Lower lobe of right lung (tissue), 2 donors: ENCODE measurements around the gene LAIR2. TPM values are rescaled to one million over a fixed set of nuclear protein-coding genes. Genes with fewer than 3 reads are reported as not detected.

ENCODE experiments used
- ATAC-seq, 2 donors: fragments of 200-7000 bp; cut with Tn5 transposase; one replicate each; pipeline ENCODE4 v1.9.1; 2020 to 2022; ENCODE audit warnings: mild to moderate bottlenecking in 2 of 2, moderate library complexity in 2 of 2
- DNase-seq: peaks from one replicate; pipeline ENCODE4 v3.0.0-alpha.2; 2020
- H3K27ac ChIP-seq: fragments of 200-600 bp; one replicate; pipeline ENCODE4 v1.8.0; 2022
- H3K27me3 ChIP-seq: fragments of 200-600 bp; one replicate; pipeline ENCODE4 v1.8.0; 2022; ENCODE audit warnings: low read depth
- H3K36me3 ChIP-seq: fragments of 200-600 bp; one replicate; pipeline ENCODE4 v1.8.0; 2022; ENCODE audit warnings: mild to moderate bottlenecking
- H3K4me1 ChIP-seq: fragments of 200-600 bp; one replicate; pipeline ENCODE4 v1.8.0; 2022
- H3K4me3 ChIP-seq: fragments of 200-600 bp; one replicate; pipeline ENCODE4 v1.8.0; 2022; ENCODE audit warnings: mild to moderate bottlenecking
- H3K9me3 ChIP-seq: fragments of 200-600 bp; one replicate; pipeline ENCODE4 v1.8.0; 2022
- CTCF ChIP-seq: fragments of 200-600 bp; IDR thresholded peaks from one replicate; pipeline ENCODE4 v1.8.0; 2022; ENCODE audit warnings: antibody characterized with exemption, mild to moderate bottlenecking
- intact Hi-C: fragments of 100-400 bp; cut with DNase I; formaldehyde crosslinking; loops from one replicate; pipeline ENCODE4 v1.11.0; 2022
- total RNA-seq: library from RNA; stranded (reverse); fragmentation: NEBNext Ultra II Directional; extraction: Animal tissue kit (Norgen Biotek cat#: 25700); gene quantifications from one replicate; pipeline ENCODE4 v1.2.1, GENCODE V29; 2021
- donor health status: DM: no; HTN: yes; CAD: no; lungs with severe emphysema.

The LAIR2 gene
- total RNA-seq, 1 donor from 2014 or later: 0.95 TPM

- TF ChIP-seq CTCF: no peak
- no peaks in the 10 kb centered on the region for H3K36me3 ChIP-seq
- H3K4me1 ChIP-seq: no peaks in the 10 kb centered on the region
- no peak for DNase-seq
- ATAC-seq: no peak
- H3K9me3 ChIP-seq: no peaks in the 10 kb centered on the region
- H3K27ac ChIP-seq: no peak overlapping the region
- peaks cover 27% of the 10 kb centered on the region for H3K27me3 ChIP-seq
- no peak overlapping the region for H3K4me3 ChIP-seq
- intact Hi-C loops: no loop called here
These were observed 51.4 kb downstream of the LAIR2 start for GRCh38 chr19:54554006-54554405.

GRCh38 chr19:54554896-54555295, 52.3 kb downstream of the LAIR2 start:
- H3K4me3 ChIP-seq: no peak overlapping the region
- no peak overlapping the region for H3K27ac ChIP-seq
- peaks cover 26% of the 10 kb centered on the region for H3K27me3 ChIP-seq
- no peaks in the 10 kb centered on the region for H3K9me3 ChIP-seq
- H3K4me1 ChIP-seq: no peaks in the 10 kb centered on the region
- ATAC-seq (no peak), DNase-seq (no peak)
- intact Hi-C loops: no loop called here
- no peaks in the 10 kb centered on the region for H3K36me3 ChIP-seq
- no peak for TF ChIP-seq CTCF

- H3K9me3 ChIP-seq: no peaks in the 10 kb centered on the region
- ATAC-seq: no peak
- no peaks in the 10 kb centered on the region for H3K4me1 ChIP-seq
- intact Hi-C loops: no loop called here
- peaks cover 26% of the 10 kb centered on the region for H3K27me3 ChIP-seq
- no peaks in the 10 kb centered on the region for H3K36me3 ChIP-seq
- no peak overlapping the region for H3K4me3 ChIP-seq
- no peak overlapping the region for H3K27ac ChIP-seq
- TF ChIP-seq CTCF: no peak
- no peak for DNase-seq
These were observed 53.6 kb downstream of the LAIR2 start for GRCh38 chr19:54556194-54556593.

GRCh38 chr19:54558339-54558738, 55.7 kb downstream of the LAIR2 start:
- no peaks in the 10 kb centered on the region for H3K4me1 ChIP-seq
- ATAC-seq: no peak
- H3K4me3 ChIP-seq: no peak overlapping the region
- TF ChIP-seq CTCF: no peak
- no peak for DNase-seq
- no peaks in the 10 kb centered on the region for H3K36me3 ChIP-seq
- no peak overlapping the region for H3K27ac ChIP-seq
- H3K9me3 ChIP-seq: no peaks in the 10 kb centered on the region
- peaks cover 27% of the 10 kb centered on the region for H3K27me3 ChIP-seq
- intact Hi-C loops: no loop called here

Other genes with a start within 250 kb of the LAIR2 start
- 16.0 TPM for gene LILRB5, start 245.6 kb upstream of the LAIR2 start, total RNA-seq
- gene LILRB2, start 221.7 kb upstream of the LAIR2 start, total RNA-seq: 26.1 TPM
- gene LILRA5, start 189.7 kb upstream of the LAIR2 start, total RNA-seq: 21.9 TPM
- 6.6 TPM for gene LILRA4, start 163.7 kb upstream of the LAIR2 start, total RNA-seq
- 176 TPM for gene LAIR1, start 137.9 kb upstream of the LAIR2 start, total RNA-seq
- not detected for gene TTYH1, start 87.4 kb upstream of the LAIR2 start, total RNA-seq
- gene LENG8, start 53.6 kb upstream of the LAIR2 start, total RNA-seq: 183 TPM
- gene LENG9, start 39.1 kb upstream of the LAIR2 start, total RNA-seq: 7.3 TPM
- 25.5 TPM for gene CDC42EP5, start 29.5 kb upstream of the LAIR2 start, total RNA-seq
- 25.3 TPM for gene LILRA2, start 71.0 kb downstream of the LAIR2 start, total RNA-seq
- gene LILRA1, start 90.8 kb downstream of the LAIR2 start, total RNA-seq: 7.6 TPM
- gene LILRB1, start 127.7 kb downstream of the LAIR2 start, total RNA-seq: 43.3 TPM
- gene LILRB4, start 160.2 kb downstream of the LAIR2 start, total RNA-seq: 43.7 TPM
- gene KIR3DL3, start 221.6 kb downstream of the LAIR2 start, total RNA-seq: not detected
- 0.38 TPM for gene KIR2DL3, start 235.7 kb downstream of the LAIR2 start, total RNA-seq